Naive thymus-derived CD8-positive, alpha-beta T cell (primary cell): Measurements from ENCODE around the gene HIVEP1. TPM values are rescaled to one million over a fixed set of nuclear protein-coding genes. Genes with fewer than 3 reads are reported as not detected.
A peak's percentile ranks its signal among the peaks of the same experiment; 100 is the strongest.

ENCODE experiments used
- ATAC-seq, 2 donors: fragments of 150-1000 bp; cut with Tn5 transposase in 1 of 2; sonication (Bioruptor Pico), chemical (Tn5 transposase) in 1 of 2; 1 replicate in 1 of 2; 2 replicates in 1 of 2; pipeline ENCODE4 v1.10.0; 2021; ENCODE audit warnings: mild to moderate bottlenecking in 2 of 2, moderate library complexity in 2 of 2
- POLR2A ChIA-PET: fragments of 350-600 bp; sonication (Branson Sonifier 250); formaldehyde crosslinking; loops from one replicate; lab custom pipeline; 2021; ENCODE audit warnings: antibody characterized with exemption; lab: Charles Lee
- DNase-seq, 10 donors: peaks; one replicate each; pipeline versions ENCODE4 v3.0.0 to v3.0.0-alpha.2; 2020 to 2022
- H3K27ac Mint-ChIP-seq, 10 donors: one replicate each; pipeline ENCODE4 v1.8.0; 2020 to 2022; ENCODE audit warnings: mild to moderate bottlenecking in 10 of 10, mixed read lengths in 10 of 10, moderate library complexity in 4 of 10, inconsistent platforms in 1 of 10
- H3K27me3 Mint-ChIP-seq, 5 donors: one replicate each; pipeline ENCODE4 v1.8.0; 2021 to 2022; ENCODE audit warnings: mixed read lengths in 5 of 5
- H3K36me3 Mint-ChIP-seq, 3 donors: one replicate each; pipeline ENCODE4 v1.8.0; 2020 to 2022; ENCODE audit warnings: mixed read lengths in 3 of 3, mild to moderate bottlenecking in 2 of 3, inconsistent platforms in 1 of 3
- H3K4me1 Mint-ChIP-seq, 4 donors: one replicate each; pipeline ENCODE4 v1.8.0; 2021 to 2022; ENCODE audit warnings: mixed read lengths in 4 of 4
- H3K4me3 Mint-ChIP-seq, 10 donors: one replicate each; pipeline ENCODE4 v1.8.0; 2020 to 2022; ENCODE audit warnings: mild to moderate bottlenecking in 10 of 10, mixed read lengths in 10 of 10, moderate library complexity in 6 of 10, inconsistent platforms in 1 of 10
- H3K9me3 Mint-ChIP-seq, 9 donors: one replicate each; pipeline ENCODE4 v1.8.0; 2020 to 2022; ENCODE audit warnings: mixed read lengths in 9 of 9, mild to moderate bottlenecking in 3 of 9, inconsistent platforms in 1 of 9, moderate library complexity in 1 of 9
- polyA plus RNA-seq, 3 donors: library from polyadenylated mRNA; unstranded; fragments of 300-500 nt; fragmentation: Illumina TruSeq; gene quantifications; one replicate each; pipeline ENCODE4 v1.2.3, GENCODE V29; 2021
- total RNA-seq, 8 experiments: library from RNA in 2 of 8; stranded (reverse) in 2 of 8; gene quantifications; one replicate each; pipeline ENCODE4 v1.2.3 and lab custom pipeline; 2021 to 2026

Gene HIVEP1
- total and polyA plus RNA-seq, 5 experiments from 2014 or later = 6.5 to 32.6 (median 12.6) TPM

GRCh38 chr6:12081771-12082170 lies 69.7 kb downstream of the HIVEP1 start:
- Mint-ChIP-seq H3K9me3 (no peaks in the 10 kb centered on the region), H3K4me3 (peak overlapping the region in 1 of 10 donors; percentile 19), H3K27me3 (no peaks in the 10 kb centered on the region), H3K36me3 (peaks cover 0 to 18% (median 0%) of the 10 kb centered on the region in 3 donors), H3K4me1 (peaks cover 36 to 72% (median 60%) of the 10 kb centered on the region in 4 donors), H3K27ac (peak overlapping the region in 3 of 10 donors; percentile 4 to 75 (median 68))
- POLR2A ChIA-PET = interaction anchor here (0.6 kb wide), 1 partner anchor 63 kb away, joined by 3 read pairs; no protein-coding TSS in a partner anchor
- no peak for DNase-seq
- ATAC-seq = no peak

GRCh38 chr6:12082368-12082767 lies 70.3 kb downstream of the HIVEP1 start:
- peaks cover 0 to 15% (median 0%) of the 10 kb centered on the region in 3 donors for H3K36me3 Mint-ChIP-seq
- POLR2A ChIA-PET = no interaction called here
- H3K9me3 Mint-ChIP-seq = no peaks in the 10 kb centered on the region
- no peak for ATAC-seq
- H3K4me3 Mint-ChIP-seq = peak overlapping the region in 1 of 10 donors; percentile 6
- H3K4me1 Mint-ChIP-seq = peaks cover 36 to 70% (median 54%) of the 10 kb centered on the region in 4 donors
- no peaks in the 10 kb centered on the region for H3K27me3 Mint-ChIP-seq
- no peak for DNase-seq
- H3K27ac Mint-ChIP-seq = peak overlapping the region in 3 of 10 donors; percentile 4 to 75 (median 68)

- POLR2A ChIA-PET = no interaction called here
- DNase-seq = no peak
- Mint-ChIP-seq H3K27ac (peak overlapping the region in 2 of 10 donors; percentile 3 to 60), H3K4me3 (no peak overlapping the region), H3K9me3 (no peaks in the 10 kb centered on the region), H3K36me3 (peaks cover 0 to 6% (median 0%) of the 10 kb centered on the region in 3 donors), H3K27me3 (no peaks in the 10 kb centered on the region), H3K4me1 (peaks cover 32 to 62% (median 52%) of the 10 kb centered on the region in 4 donors)
- ATAC-seq = no peak
Observed at GRCh38 chr6:12083302-12083701, 71.2 kb downstream of the HIVEP1 start.

- POLR2A ChIA-PET = no interaction called here
- ATAC-seq (no peak), DNase-seq (no peak)
- no peaks in the 10 kb centered on the region for H3K9me3 Mint-ChIP-seq
- peaks cover 0 to 6% (median 0%) of the 10 kb centered on the region in 3 donors for H3K36me3 Mint-ChIP-seq
- H3K4me3 Mint-ChIP-seq = no peak overlapping the region
- H3K4me1 Mint-ChIP-seq = peaks cover 32 to 62% (median 51%) of the 10 kb centered on the region in 4 donors
- H3K27ac Mint-ChIP-seq = peak overlapping the region in 3 of 10 donors; percentile 3 to 60 (median 12)
- no peaks in the 10 kb centered on the region for H3K27me3 Mint-ChIP-seq
Observed at GRCh38 chr6:12083763-12084162, 71.7 kb downstream of the HIVEP1 start.

GRCh38 chr6:12084681-12085080 lies 72.6 kb downstream of the HIVEP1 start:
- POLR2A ChIA-PET = no interaction called here
- Mint-ChIP-seq H3K4me3 (no peak overlapping the region), H3K27me3 (no peaks in the 10 kb centered on the region), H3K4me1 (peaks cover 32 to 58% (median 50%) of the 10 kb centered on the region in 4 donors), H3K27ac (peak overlapping the region in 6 of 10 donors; percentile 9 to 77 (median 34)), H3K36me3 (peaks cover 0 to 11% (median 0%) of the 10 kb centered on the region in 3 donors), H3K9me3 (no peaks in the 10 kb centered on the region)
- DNase-seq = no peak
- no peak for ATAC-seq

- H3K27ac Mint-ChIP-seq = peak overlapping the region in 1 of 10 donors; percentile 27
- H3K4me3 Mint-ChIP-seq = no peak overlapping the region
- peaks cover 6 to 30% (median 16%) of the 10 kb centered on the region in 3 donors for H3K36me3 Mint-ChIP-seq
- no peaks in the 10 kb centered on the region for H3K27me3 Mint-ChIP-seq
- no peak for ATAC-seq
- DNase-seq = no peak
- peaks cover 15 to 36% (median 26%) of the 10 kb centered on the region in 4 donors for H3K4me1 Mint-ChIP-seq
- POLR2A ChIA-PET = no interaction called here
- peaks cover 0 to 6% (median 0%) of the 10 kb centered on the region in 9 donors for H3K9me3 Mint-ChIP-seq
Observed at GRCh38 chr6:12088531-12088930, 76.4 kb downstream of the HIVEP1 start.

- peaks cover 6 to 38% (median 20%) of the 10 kb centered on the region in 3 donors for H3K36me3 Mint-ChIP-seq
- peaks cover 0 to 6% (median 0%) of the 10 kb centered on the region in 9 donors for H3K9me3 Mint-ChIP-seq
- peak overlapping the region in 1 of 10 donors; percentile 1 for H3K27ac Mint-ChIP-seq
- no peaks in the 10 kb centered on the region for H3K27me3 Mint-ChIP-seq
- no peak overlapping the region for H3K4me3 Mint-ChIP-seq
- ATAC-seq (no peak), DNase-seq (no peak)
- POLR2A ChIA-PET = no interaction called here
- peaks cover 7 to 26% (median 15%) of the 10 kb centered on the region in 4 donors for H3K4me1 Mint-ChIP-seq
Observed at GRCh38 chr6:12090714-12091113, 78.6 kb downstream of the HIVEP1 start.

GRCh38 chr6:12092762-12093161 lies 80.7 kb downstream of the HIVEP1 start:
- ATAC-seq = no peak
- H3K4me1 Mint-ChIP-seq = peaks cover 8 to 21% (median 14%) of the 10 kb centered on the region in 4 donors
- H3K27me3 Mint-ChIP-seq = no peaks in the 10 kb centered on the region
- H3K36me3 Mint-ChIP-seq = peaks cover 6 to 38% (median 20%) of the 10 kb centered on the region in 3 donors
- POLR2A ChIA-PET = no interaction called here
- no peak overlapping the region for H3K27ac Mint-ChIP-seq
- peaks cover 0 to 6% (median 0%) of the 10 kb centered on the region in 9 donors for H3K9me3 Mint-ChIP-seq
- no peak for DNase-seq
- H3K4me3 Mint-ChIP-seq = no peak overlapping the region

GRCh38 chr6:12094689-12095088 lies 82.6 kb downstream of the HIVEP1 start:
- Mint-ChIP-seq H3K4me1 (peaks cover 11 to 25% (median 18%) of the 10 kb centered on the region in 4 donors), H3K36me3 (peaks cover 11 to 35% (median 24%) of the 10 kb centered on the region in 3 donors), H3K27ac (peak overlapping the region in 1 of 10 donors; percentile 24), H3K27me3 (no peaks in the 10 kb centered on the region), H3K9me3 (peaks cover 0 to 6% (median 0%) of the 10 kb centered on the region in 9 donors), H3K4me3 (no peak overlapping the region)
- DNase-seq = no peak
- POLR2A ChIA-PET = no interaction called here
- no peak for ATAC-seq

GRCh38 chr6:12096342-12096741 lies 84.2 kb downstream of the HIVEP1 start:
- peaks cover 9 to 26% (median 19%) of the 10 kb centered on the region in 4 donors for H3K4me1 Mint-ChIP-seq
- no peak overlapping the region for H3K27ac Mint-ChIP-seq
- peaks cover 11 to 23% (median 20%) of the 10 kb centered on the region in 3 donors for H3K36me3 Mint-ChIP-seq
- ATAC-seq = no peak
- no peak overlapping the region for H3K4me3 Mint-ChIP-seq
- H3K27me3 Mint-ChIP-seq = no peaks in the 10 kb centered on the region
- peaks cover 0 to 6% (median 0%) of the 10 kb centered on the region in 9 donors for H3K9me3 Mint-ChIP-seq
- DNase-seq = no peak
- POLR2A ChIA-PET = no interaction called here

GRCh38 chr6:12097791-12098190 lies 85.7 kb downstream of the HIVEP1 start:
- H3K27ac Mint-ChIP-seq = no peak overlapping the region
- no peak for ATAC-seq

GRCh38 chr6:12099623-12100338 lies 87.7 kb downstream of the HIVEP1 start:
- ATAC-seq (no peak), DNase-seq (no peak)
- peak overlapping the region in 1 of 10 donors; percentile 11 for H3K27ac Mint-ChIP-seq
- POLR2A ChIA-PET = interaction anchor here (0.9 kb wide), 1 partner anchor 8 kb away, joined by 6 read pairs; no protein-coding TSS in a partner anchor
- H3K27me3 Mint-ChIP-seq = no peaks in the 10 kb centered on the region
- peaks cover 5 to 8% (median 6%) of the 10 kb centered on the region in 3 donors for H3K36me3 Mint-ChIP-seq
- peaks cover 14 to 41% (median 32%) of the 10 kb centered on the region in 4 donors for H3K4me1 Mint-ChIP-seq
- no peak overlapping the region for H3K4me3 Mint-ChIP-seq
- no peaks in the 10 kb centered on the region for H3K9me3 Mint-ChIP-seq

More at GRCh38 chr6:12097791-12098190, 85.7 kb downstream of the HIVEP1 start:
- POLR2A ChIA-PET = no interaction called here
- no peaks in the 10 kb centered on the region for H3K27me3 Mint-ChIP-seq
- peaks cover 5 to 13% (median 9%) of the 10 kb centered on the region in 3 donors for H3K36me3 Mint-ChIP-seq
- H3K9me3 Mint-ChIP-seq = no peaks in the 10 kb centered on the region
- DNase-seq = no peak
- no peak overlapping the region for H3K4me3 Mint-ChIP-seq
- peaks cover 16 to 38% (median 30%) of the 10 kb centered on the region in 4 donors for H3K4me1 Mint-ChIP-seq

- peaks cover 4 to 6% (median 5%) of the 10 kb centered on the region in 3 donors for H3K36me3 Mint-ChIP-seq
- no peak for ATAC-seq
- POLR2A ChIA-PET = interaction anchor here (0.5 kb wide), 1 partner anchor 446 kb away, joined by 3 read pairs; no protein-coding TSS in a partner anchor
- H3K4me3 Mint-ChIP-seq = no peak overlapping the region
- peaks cover 12 to 37% (median 28%) of the 10 kb centered on the region in 4 donors for H3K4me1 Mint-ChIP-seq
- no peaks in the 10 kb centered on the region for H3K9me3 Mint-ChIP-seq
- no peaks in the 10 kb centered on the region for H3K27me3 Mint-ChIP-seq
- no peak for DNase-seq
- H3K27ac Mint-ChIP-seq = no peak overlapping the region
Observed at GRCh38 chr6:12101048-12101447, 88.9 kb downstream of the HIVEP1 start.
